Hematopoietic multipotent progenitor cell treated with erythropoietin and hydrocortisone succinate and interleukin-3 and kit ligand, for 8 days (in vitro differentiated cells): ENCODE results near the gene HOXB4.

Source experiments
- DNase-seq: peaks from one replicate; pipeline ENCODE4 v3.0.0-alpha.2; 2015

HOXB4 gene

GRCh38 chr17:48577946-48578615 lies at the start of gene HOXB4:
Gene HOXB4 (minus strand): TSS chr17:48578350. CDS start chr17:48578319, 31 bp downstream.
- DNase-seq, result peak; percentile 86

GRCh38 chr17:48627118-48627597 lies 49.0 kb upstream of the HOXB4 start:
- no peak for DNase-seq

GRCh38 chr17:48626245-48627117 lies 48.3 kb upstream of the HOXB4 start, which contains the start of gene HOXB9:
Gene HOXB9 (minus strand): TSS chr17:48626358. CDS start chr17:48626269, 89 bp downstream.
- DNase-seq, result no peak

GRCh38 chr17:48625495-48626244 lies 47.5 kb upstream of the HOXB4 start:
- DNase-seq, result peak; percentile 44

GRCh38 chr17:48624544-48625494 lies 46.7 kb upstream of the HOXB4 start:
- DNase-seq, result no peak

GRCh38 chr17:48624118-48624517 lies 46.0 kb upstream of the HOXB4 start:
- no peak for DNase-seq

- DNase-seq, result no peak
Measured at GRCh38 chr17:48623583-48623982, 45.4 kb upstream of the HOXB4 start.

- no peak for DNase-seq
Measured at GRCh38 chr17:48622857-48623256, 44.7 kb upstream of the HOXB4 start.

- no peak for DNase-seq
Measured at GRCh38 chr17:48621410-48622392, 43.6 kb upstream of the HOXB4 start.

GRCh38 chr17:48620461-48621139 lies 42.5 kb upstream of the HOXB4 start:
- no peak for DNase-seq

- DNase-seq, result no peak
Measured at GRCh38 chr17:48619826-48620449, 41.8 kb upstream of the HOXB4 start.

- DNase-seq, result peak; percentile 80
Measured at GRCh38 chr17:48618256-48618896, 40.2 kb upstream of the HOXB4 start.

- no peak for DNase-seq
Measured at GRCh38 chr17:48617471-48618255, 39.5 kb upstream of the HOXB4 start.

GRCh38 chr17:48616717-48617470 lies 38.7 kb upstream of the HOXB4 start:
- DNase-seq, result no peak

- DNase-seq, result no peak
Measured at GRCh38 chr17:48615963-48616716, 38.0 kb upstream of the HOXB4 start.
